H1 (cell line): Measurements from ENCODE around the gene EPB41L5. TPM values are rescaled to one million over a fixed set of nuclear protein-coding genes. Genes with fewer than 3 reads are reported as not detected.
"Not testable (repeated sequence)": the region's sequence is repeated elsewhere in the genome, so short reads cannot be mapped to it uniquely, and the experiment has no call there.

Source experiments
- CTCF ChIA-PET: fragments of 300-600 bp; sonication (Branson Sonifier 250); formaldehyde crosslinking; loops from one replicate; lab custom pipeline; 2021; ENCODE audit not compliant: partially characterized antibody; lab: Charles Lee
- POLR2A ChIA-PET: fragments of 300-600 bp; sonication (Branson Sonifier 250); formaldehyde crosslinking; loops from one replicate; lab custom pipeline; 2021; ENCODE audit warnings: inconsistent platforms; ENCODE audit not compliant: partially characterized antibody; lab: Charles Lee
- DNase-seq, 2 experiments: peaks; one replicate each; pipeline versions ENCODE4 v3.0.0 to v3.0.0-alpha.2; 2010 to 2022; ENCODE audit warnings: low spot score in 2 of 2, low read depth in 1 of 2, mixed read lengths in 1 of 2
- FAIRE-seq: peaks from 2 replicates; lab custom pipeline; 2011; peaks lifted over from hg19 to GRCh38; lab: Jason Lieb, UNC
- H2AFZ ChIP-seq: 2 replicates; pipeline ENCODE4 v1.8.1; 2012; ENCODE audit warnings: low read length, inconsistent platforms
- H2AK5ac ChIP-seq: 2 replicates; pipeline ENCODE4 v1.6.1; 2013; ENCODE audit warnings: low read depth, low read length
- H2BK120ac ChIP-seq: replicated peaks from 2 replicates; pipeline ENCODE3; 2013; ENCODE audit warnings: low read depth, low read length, inconsistent platforms
- H2BK12ac ChIP-seq: 2 replicates; pipeline ENCODE4 v1.6.1; 2013; ENCODE audit warnings: low read depth, low read length
- H2BK15ac ChIP-seq: 2 replicates; pipeline ENCODE4 v1.6.1; 2013; ENCODE audit warnings: low read length
- H2BK20ac ChIP-seq: 2 replicates; pipeline ENCODE4 v1.6.1; 2013; ENCODE audit warnings: low read length
- H2BK5ac ChIP-seq: 2 replicates; pipeline ENCODE4 v1.6.1; 2013; ENCODE audit warnings: low read depth, low read length
- H3K14ac ChIP-seq: 2 replicates; pipeline ENCODE4 v1.6.1; 2013; ENCODE audit warnings: inconsistent platforms; ENCODE audit not compliant: insufficient read length
- H3K18ac ChIP-seq: 2 replicates; pipeline ENCODE4 v1.6.1; 2013; ENCODE audit warnings: low read length; ENCODE audit errors: extremely low read depth
- H3K23ac ChIP-seq: 2 replicates; pipeline ENCODE4 v1.6.1; 2013; ENCODE audit warnings: inconsistent platforms; ENCODE audit not compliant: insufficient read length
- H3K23me2 ChIP-seq: 2 replicates; pipeline ENCODE4 v1.6.1; 2013; ENCODE audit warnings: low read depth, low read length
- H3K27ac ChIP-seq: 2 replicates; pipeline ENCODE4 v1.6.1; 2011; ENCODE audit warnings: low read depth, low read length, inconsistent platforms
- H3K27me3 ChIP-seq, 4 experiments: replicated peaks in 1 of 4; 1 replicate in 1 of 4; 2 replicates in 3 of 4; pipeline versions ENCODE4 v1.6.1 to v1.8.1; 2011 to 2013; ENCODE audit warnings: low read length in 3 of 4, mild to moderate bottlenecking in 3 of 4, inconsistent platforms in 2 of 4, mixed read lengths in 2 of 4, moderate library complexity in 1 of 4; ENCODE audit not compliant: control insufficient read depth in 3 of 4, insufficient read depth in 3 of 4; ENCODE audit errors: extremely low read depth in 1 of 4
- H3K36me3 ChIP-seq, 4 experiments: 2 replicates each; pipeline versions ENCODE4 v1.6.1 to v1.8.1; 2011 to 2013; ENCODE audit warnings: mild to moderate bottlenecking in 4 of 4, low read length in 3 of 4, moderate library complexity in 2 of 4, control low read depth in 1 of 4, inconsistent platforms in 1 of 4; ENCODE audit not compliant: insufficient read depth in 4 of 4, control insufficient read depth in 2 of 4
- H3K4ac ChIP-seq: replicated peaks from 2 replicates; pipeline ENCODE3; 2013; ENCODE audit warnings: low read length, low read depth, mixed read lengths, inconsistent platforms; ENCODE audit not compliant: insufficient read length
- H3K4me1 ChIP-seq, 4 experiments: replicated peaks in 1 of 4; 1 replicate in 1 of 4; 2 replicates in 3 of 4; pipeline versions ENCODE4 v1.6.1 to v1.8.1; 2011 to 2013; ENCODE audit warnings: low read length in 3 of 4, inconsistent platforms in 2 of 4, mixed read lengths in 1 of 4; ENCODE audit not compliant: insufficient read depth in 4 of 4, control insufficient read depth in 3 of 4
- H3K4me2 ChIP-seq, 2 experiments: 2 replicates each; pipeline versions ENCODE4 v1.6.1 to v1.8.1; 2011 to 2013; ENCODE audit warnings: low read depth in 2 of 2, low read length in 2 of 2, control low read depth in 1 of 2, inconsistent platforms in 1 of 2, mild to moderate bottlenecking in 1 of 2; ENCODE audit not compliant: insufficient read depth in 1 of 2
- H3K4me3 ChIP-seq, 4 experiments: fragments of 200-600, 300-600 bp in 1 of 4; sonication (generic), shearing (Covaris generic), sonication (Bioruptor Twin) in 1 of 4; 2 replicates each; pipeline versions ENCODE4 v1.5.1 to v1.8.1; 2011 to 2016; ENCODE audit warnings: low read length in 4 of 4, low read depth in 3 of 4, control low read depth in 2 of 4, inconsistent platforms in 2 of 4, mild to moderate bottlenecking in 2 of 4, mixed read lengths in 1 of 4, moderate library complexity in 1 of 4; ENCODE audit not compliant: insufficient read depth in 2 of 4; ENCODE audit errors: extremely low read depth in 1 of 4
- H3K56ac ChIP-seq: replicated peaks from 2 replicates; pipeline ENCODE3; 2013; ENCODE audit warnings: low read depth, mild to moderate bottlenecking, mixed read lengths, low read length, inconsistent platforms; ENCODE audit not compliant: insufficient read length
- H3K79me1 ChIP-seq: 2 replicates; pipeline ENCODE4 v1.6.1; 2013; ENCODE audit warnings: low read depth, low read length, control low read depth
- H3K79me2 ChIP-seq, 2 experiments: 2 replicates each; pipeline versions ENCODE4 v1.6.1 to v1.8.1; 2012 to 2013; ENCODE audit warnings: low read length in 2 of 2, mild to moderate bottlenecking in 2 of 2, inconsistent platforms in 1 of 2; ENCODE audit not compliant: insufficient read depth in 2 of 2, control insufficient read depth in 1 of 2
- H3K9ac ChIP-seq, 4 experiments: replicated peaks in 1 of 4; 1 replicate in 1 of 4; 2 replicates in 3 of 4; pipeline versions ENCODE4 v1.6.1 to v1.8.1; 2011 to 2013; ENCODE audit warnings: low read depth in 3 of 4, low read length in 3 of 4, control low read depth in 2 of 4, mild to moderate bottlenecking in 2 of 4, moderate library complexity in 2 of 4, inconsistent platforms in 1 of 4; ENCODE audit errors: extremely low read depth in 1 of 4
- H3K9me3 ChIP-seq, 2 experiments: 2 replicates each; pipeline versions ENCODE4 v1.6.1 to v1.8.1; 2012 to 2013; ENCODE audit warnings: mild to moderate bottlenecking in 2 of 2, moderate library complexity in 2 of 2, control low read depth in 1 of 2, inconsistent platforms in 1 of 2, low read depth in 1 of 2, low read length in 1 of 2, mixed read lengths in 1 of 2; ENCODE audit not compliant: insufficient read depth in 2 of 2
- H4K20me1 ChIP-seq, 2 experiments: replicated peaks in 1 of 2; 2 replicates each; pipeline versions ENCODE3 to v1.8.1; 2011 to 2013; ENCODE audit warnings: inconsistent platforms in 2 of 2, low read length in 2 of 2, mild to moderate bottlenecking in 1 of 2; ENCODE audit not compliant: insufficient read depth in 2 of 2, control insufficient read depth in 1 of 2
- H4K5ac ChIP-seq: 2 replicates; pipeline ENCODE4 v1.6.1; 2013; ENCODE audit warnings: low read length, low read depth, mixed read lengths, inconsistent platforms; ENCODE audit not compliant: insufficient read length
- H4K8ac ChIP-seq: 2 replicates; pipeline ENCODE4 v1.8.0; 2013; ENCODE audit warnings: mild to moderate bottlenecking, moderate library complexity, low read length, inconsistent platforms; ENCODE audit not compliant: insufficient read depth; ENCODE audit errors: extremely low read depth
- H4K91ac ChIP-seq: replicated peaks from 2 replicates; pipeline ENCODE3; 2013; ENCODE audit warnings: low read length, mixed read lengths, inconsistent platforms; ENCODE audit not compliant: insufficient read length
- WGBS, 2 experiments: shearing (Covaris generic) in 1 of 2; methylation state at CpG; one replicate each; pipeline versions ENCODE4 v1.1.6 to v1.1.7; 2013 to 2015; ENCODE audit warnings: low lambda C conversion rate in 2 of 2, mixed read lengths in 2 of 2, inconsistent platforms in 1 of 2, low coverage in 1 of 2, missing lambda C conversion rate in 1 of 2; ENCODE audit not compliant: insufficient replicate concordance in 2 of 2, insufficient coverage in 1 of 2, insufficient read length in 1 of 2; ENCODE audit errors: extremely low coverage in 1 of 2, missing lambda C conversion rate in 1 of 2; 5-methylcytosine and 5-hydroxymethylcytosine counted together
- polyA plus RNA-seq, 7 experiments: library from polyadenylated mRNA; depleted of rRNA in 3 of 7; stranded (reverse) in 5 of 7; unstranded in 2 of 7; fragments of >200 nt in 5 of 7; fragments of 200-250 nt in 2 of 7; gene quantifications; 1 replicate in 5 of 7; 2 replicates in 1 of 7; 4 replicates in 1 of 7; pipeline versions ENCODE4 v1.2.1 to v1.2.3, GENCODE V29; 2011 to 2013; ENCODE audit warnings: missing spikeins in 2 of 7, mixed read lengths in 2 of 7
- total RNA-seq: library from RNA; stranded (reverse); fragmentation: NEBNext Ultra II Directional; extraction: Animal tissue kit (Norgen Biotek cat#: 25700); gene quantifications from 2 replicates; pipeline ENCODE4 v1.2.1, GENCODE V29; 2021

Gene EPB41L5
- total and polyA plus RNA-seq, 2 of the 8 experiments (the other 6 are each of a cell fraction or from before 2014, with no cell fraction given) = 13.5 to 32.3 TPM

- H3K9me3 ChIP-seq, H3K27me3 ChIP-seq, H3K9ac ChIP-seq, H2AFZ ChIP-seq, H3K36me3 ChIP-seq, CTCF ChIA-PET, H2BK5ac ChIP-seq, H3K18ac ChIP-seq, H4K91ac ChIP-seq, H4K20me1 ChIP-seq, H2BK120ac ChIP-seq, H3K23me2 ChIP-seq, H2AK5ac ChIP-seq, H3K27ac ChIP-seq, H2BK20ac ChIP-seq, H3K4me1 ChIP-seq, H4K5ac ChIP-seq, H3K4me2 ChIP-seq, H3K79me2 ChIP-seq, H3K23ac ChIP-seq, H3K56ac ChIP-seq, POLR2A ChIA-PET, H4K8ac ChIP-seq, H2BK12ac ChIP-seq, H3K4ac ChIP-seq, H2BK15ac ChIP-seq, H3K4me3 ChIP-seq, H3K79me1 ChIP-seq, H3K14ac ChIP-seq, FAIRE-seq, DNase-seq: not testable (repeated sequence)
- 99% methylated on average over 3 of the region's 3 CpGs; no CpG with 5 or more reads in 1 of the 2 experiments for WGBS, 2 experiments
These were observed 108.5 kb downstream of the EPB41L5 start for GRCh38 chr2:120121337-120121736.
